ENCODE data around the gene C18orf54. TPM values are rescaled to one million over a fixed set of nuclear protein-coding genes. Genes with fewer than 3 reads are reported as not detected.
A peak's percentile ranks its signal among the peaks of the same experiment; 100 is the strongest.

C18orf54 gene
- total RNA-seq, 1 donor: 10.5 TPM

- no peak overlapping the region for H3K4me3 ChIP-seq (ENCODE audit: low read depth, low read length)
- TF ChIP-seq CTCF (IDR thresholded peaks at IDR 0.05; ENCODE audit: insufficient read depth, low read length): no peak
- no peak for DNase-seq (ENCODE audit: low read depth)
Measured at GRCh38 chr18:54396760-54397159, 39.1 kb downstream of the C18orf54 start.

GRCh38 chr18:54405290-54405689 is 47.6 kb downstream of the C18orf54 start:
- DNase-seq (ENCODE audit: low read depth): no peak
- TF ChIP-seq CTCF (IDR thresholded peaks at IDR 0.05; ENCODE audit: insufficient read depth, low read length): no peak
- no peak overlapping the region for H3K4me3 ChIP-seq (ENCODE audit: low read depth, low read length)

GRCh38 chr18:54411781-54412180 is 54.1 kb downstream of the C18orf54 start:
- DNase-seq (ENCODE audit: low read depth): no peak
- no peak for TF ChIP-seq CTCF (IDR thresholded peaks at IDR 0.05; ENCODE audit: insufficient read depth, low read length)
- H3K4me3 ChIP-seq (ENCODE audit: low read depth, low read length): no peak overlapping the region

- H3K4me3 ChIP-seq (ENCODE audit: low read depth, low read length): no peak overlapping the region
- no peak for TF ChIP-seq CTCF (IDR thresholded peaks at IDR 0.05; ENCODE audit: insufficient read depth, low read length)
- DNase-seq (ENCODE audit: low read depth): no peak
Measured at GRCh38 chr18:54415086-54415485, 57.4 kb downstream of the C18orf54 start.

GRCh38 chr18:54416436-54416835 is 58.7 kb downstream of the C18orf54 start:
- TF ChIP-seq CTCF (IDR thresholded peaks at IDR 0.05; ENCODE audit: insufficient read depth, low read length): no peak
- DNase-seq (ENCODE audit: low read depth): peak; percentile 80
- no peak overlapping the region for H3K4me3 ChIP-seq (ENCODE audit: low read depth, low read length)

GRCh38 chr18:54423831-54424230 is 66.1 kb downstream of the C18orf54 start:
- no peak for TF ChIP-seq CTCF (IDR thresholded peaks at IDR 0.05; ENCODE audit: insufficient read depth, low read length)
- DNase-seq (ENCODE audit: low read depth): no peak
- no peak overlapping the region for H3K4me3 ChIP-seq (ENCODE audit: low read depth, low read length)

- no peak overlapping the region for H3K4me3 ChIP-seq (ENCODE audit: low read depth, low read length)
- no peak for DNase-seq (ENCODE audit: low read depth)
- TF ChIP-seq CTCF (IDR thresholded peaks at IDR 0.05; ENCODE audit: insufficient read depth, low read length): no peak
Measured at GRCh38 chr18:54426085-54426665, 68.5 kb downstream of the C18orf54 start.
